NCI-H2029 treated with DMSO at 0.1 percent for 48 hours (cell line): ENCODE data around the gene PDE1C.

ENCODE experiments used
- DNase-seq: peaks from one replicate; lab custom pipeline; 2025; lab: John Stamatoyannopoulos, UW

Gene PDE1C

GRCh38 chr7:31892099-31892829 lies 177.9 kb downstream of the PDE1C start:
- DNase-seq = no peak

GRCh38 chr7:31890766-31891165 lies 179.4 kb downstream of the PDE1C start:
- no peak for DNase-seq

GRCh38 chr7:31890198-31890597 lies 180.0 kb downstream of the PDE1C start:
- no peak for DNase-seq

GRCh38 chr7:31887006-31887405 lies 183.2 kb downstream of the PDE1C start:
- no peak for DNase-seq

GRCh38 chr7:31885171-31885570 lies 185.0 kb downstream of the PDE1C start:
- DNase-seq = no peak

- DNase-seq = no peak
Measured at GRCh38 chr7:31883761-31884164, 186.4 kb downstream of the PDE1C start.

- DNase-seq = no peak
Measured at GRCh38 chr7:31882187-31882586, 188.0 kb downstream of the PDE1C start.

GRCh38 chr7:31878875-31879274 lies 191.3 kb downstream of the PDE1C start:
- DNase-seq = no peak

- peak; percentile 39 for DNase-seq
Measured at GRCh38 chr7:31875424-31875823, 194.8 kb downstream of the PDE1C start.

GRCh38 chr7:31874631-31875386 lies 195.4 kb downstream of the PDE1C start:
- no peak for DNase-seq

GRCh38 chr7:31873816-31874597 lies 196.2 kb downstream of the PDE1C start:
- DNase-seq = no peak

- no peak for DNase-seq
Measured at GRCh38 chr7:31872545-31873370, 197.4 kb downstream of the PDE1C start.

GRCh38 chr7:31864646-31865045 lies 205.6 kb downstream of the PDE1C start:
- DNase-seq = no peak

- DNase-seq = no peak
Measured at GRCh38 chr7:31860925-31861324, 209.3 kb downstream of the PDE1C start.

GRCh38 chr7:31858055-31858454 lies 212.2 kb downstream of the PDE1C start:
- DNase-seq = no peak

GRCh38 chr7:31857172-31857571 lies 213.0 kb downstream of the PDE1C start:
- DNase-seq = no peak

GRCh38 chr7:31856337-31856736 lies 213.9 kb downstream of the PDE1C start:
- DNase-seq = no peak

GRCh38 chr7:31855530-31855929 lies 214.7 kb downstream of the PDE1C start:
- DNase-seq = no peak

GRCh38 chr7:31853380-31853779 lies 216.8 kb downstream of the PDE1C start:
- DNase-seq = no peak

GRCh38 chr7:31852462-31852861 lies 217.7 kb downstream of the PDE1C start:
- no peak for DNase-seq

GRCh38 chr7:31851119-31851518 lies 219.1 kb downstream of the PDE1C start:
- DNase-seq = no peak

GRCh38 chr7:31850601-31851000 lies 219.6 kb downstream of the PDE1C start:
- DNase-seq = no peak
